Measurements from ENCODE around the gene BAZ2B.

Gene BAZ2B

DNA sequence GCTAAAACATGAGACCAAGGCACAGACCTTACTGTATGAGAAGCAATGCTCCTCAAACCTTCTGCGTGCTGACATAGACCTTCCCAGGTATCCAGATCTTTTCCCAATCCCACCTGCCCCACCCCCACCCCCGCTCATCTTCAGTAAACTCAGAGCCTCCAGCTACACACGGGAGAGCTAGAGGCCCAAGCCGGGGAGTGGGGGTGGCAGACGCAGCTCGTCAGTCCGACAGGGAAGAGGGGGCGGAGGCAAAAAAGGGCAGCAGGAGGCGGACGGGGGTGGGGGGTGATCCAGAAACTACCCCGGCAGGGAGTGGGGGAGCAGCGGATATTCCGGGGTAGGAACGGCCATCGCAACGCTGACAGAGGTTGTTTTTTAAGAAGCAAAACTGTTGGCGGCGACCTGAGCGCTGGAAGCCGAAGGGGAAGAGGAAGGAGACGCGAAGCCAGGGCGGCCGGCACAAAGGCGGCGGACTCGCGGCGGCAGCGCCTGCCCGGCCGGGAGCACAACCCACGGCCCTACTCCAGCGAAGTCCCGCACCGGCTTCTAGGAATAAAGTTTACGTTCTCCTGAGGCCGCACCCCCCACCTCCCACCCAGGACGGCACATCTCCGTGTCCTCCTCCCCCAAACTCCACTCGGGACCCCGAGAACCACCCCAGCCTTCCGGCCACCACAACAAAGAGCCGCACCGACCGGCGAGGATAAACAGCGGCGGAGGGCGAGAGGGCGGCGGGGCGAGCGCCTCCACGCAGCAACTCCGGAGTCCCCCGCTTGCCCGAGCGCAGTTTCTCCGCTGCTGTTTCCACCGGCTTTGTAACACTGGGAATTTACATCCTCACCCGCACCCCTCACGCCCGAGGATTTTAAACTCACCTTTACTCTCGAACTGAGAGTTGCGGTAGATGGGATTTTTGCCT is 722 bp downstream of the BAZ2B start:
- DNase-seq (ENCODE audit: low read depth): peak; percentile 68

DNA sequence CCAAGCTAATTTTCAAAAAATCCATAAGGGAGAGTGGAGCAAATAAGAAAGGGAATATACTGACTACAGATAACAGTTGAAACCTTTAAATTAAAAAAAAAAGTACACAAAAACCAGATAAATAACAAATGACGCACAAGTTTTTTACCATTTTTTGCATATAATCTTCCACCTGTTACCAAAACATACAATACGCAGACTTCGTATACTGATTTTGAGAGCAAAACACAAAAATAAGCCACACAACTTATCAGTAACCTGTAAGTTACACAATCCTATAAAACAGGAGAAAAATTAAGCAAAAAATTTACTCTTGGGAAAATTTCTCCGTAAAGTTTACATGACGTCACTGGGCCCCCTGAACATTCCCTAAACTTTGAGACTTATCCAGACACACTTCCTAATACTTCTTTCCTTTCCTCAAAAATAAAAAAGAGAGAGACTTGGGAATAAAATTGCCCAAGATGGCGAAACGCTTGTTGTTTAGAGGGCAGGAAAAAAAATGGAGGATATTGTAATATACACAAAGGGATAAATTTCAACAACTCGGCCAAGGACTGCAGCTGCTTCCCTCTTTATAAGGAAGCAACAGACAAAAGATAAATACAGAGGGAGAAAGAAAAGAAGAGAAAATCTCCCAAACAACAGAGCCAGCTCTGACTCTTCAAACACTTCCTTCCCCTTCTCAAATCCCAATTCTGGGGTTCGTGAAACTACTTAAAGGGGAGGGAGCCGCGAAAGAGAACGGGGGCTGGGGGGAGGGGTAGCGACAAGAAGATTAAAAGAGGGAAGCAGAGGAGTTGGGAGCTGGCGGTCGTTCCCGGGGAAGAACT is 1.6 kb downstream of the BAZ2B start:
- no peak for DNase-seq (ENCODE audit: low read depth)

DNA sequence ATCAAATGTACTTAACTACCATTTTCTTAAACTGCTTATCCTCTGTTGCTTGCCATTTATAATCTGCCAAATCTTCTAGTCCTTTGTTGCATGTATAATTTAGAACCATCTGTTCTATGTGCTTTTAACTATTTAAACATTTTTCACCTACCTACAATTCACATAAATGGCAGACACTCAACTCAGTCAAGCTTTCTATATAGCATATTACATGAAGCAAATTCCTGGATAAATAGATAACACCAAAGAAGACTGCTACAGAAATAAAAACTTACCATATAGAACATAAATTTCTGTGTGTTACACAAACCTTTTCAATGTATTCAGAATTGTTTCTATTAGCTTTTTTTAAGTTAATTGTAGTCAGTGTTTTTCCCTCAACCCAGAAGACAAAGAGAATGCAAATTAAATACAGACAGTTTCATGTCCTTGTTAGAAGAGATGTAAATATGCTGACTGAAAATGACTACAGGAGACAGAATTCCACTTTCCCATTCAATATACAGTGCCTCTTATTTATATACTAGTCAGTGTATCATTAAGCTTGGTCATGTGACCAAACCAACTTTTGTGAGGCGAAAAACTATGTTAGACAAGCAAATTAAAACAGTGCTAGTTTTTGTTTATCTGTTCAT is 2.6 kb downstream of the BAZ2B start:
- no peak for DNase-seq (ENCODE audit: low read depth)

DNA sequence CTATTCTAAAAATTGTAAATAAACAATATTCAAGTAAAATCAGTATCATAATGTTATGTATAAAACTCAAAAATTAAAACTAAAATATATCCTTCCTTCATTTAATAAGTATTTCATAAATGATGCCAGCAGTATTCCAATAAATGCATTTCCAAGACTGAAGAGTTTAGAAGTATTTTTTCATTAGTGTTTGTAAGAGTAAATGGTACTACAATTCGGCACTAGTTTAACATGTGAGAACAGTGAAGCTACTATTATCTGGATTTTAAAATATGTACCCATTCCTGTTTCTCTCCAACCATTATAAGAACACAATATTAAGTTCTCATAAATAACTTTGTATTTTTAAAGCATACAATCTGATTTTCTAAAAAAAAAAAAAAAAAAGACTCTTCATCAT is 3.3 kb downstream of the BAZ2B start:
- DNase-seq (ENCODE audit: low read depth): no peak

DNA sequence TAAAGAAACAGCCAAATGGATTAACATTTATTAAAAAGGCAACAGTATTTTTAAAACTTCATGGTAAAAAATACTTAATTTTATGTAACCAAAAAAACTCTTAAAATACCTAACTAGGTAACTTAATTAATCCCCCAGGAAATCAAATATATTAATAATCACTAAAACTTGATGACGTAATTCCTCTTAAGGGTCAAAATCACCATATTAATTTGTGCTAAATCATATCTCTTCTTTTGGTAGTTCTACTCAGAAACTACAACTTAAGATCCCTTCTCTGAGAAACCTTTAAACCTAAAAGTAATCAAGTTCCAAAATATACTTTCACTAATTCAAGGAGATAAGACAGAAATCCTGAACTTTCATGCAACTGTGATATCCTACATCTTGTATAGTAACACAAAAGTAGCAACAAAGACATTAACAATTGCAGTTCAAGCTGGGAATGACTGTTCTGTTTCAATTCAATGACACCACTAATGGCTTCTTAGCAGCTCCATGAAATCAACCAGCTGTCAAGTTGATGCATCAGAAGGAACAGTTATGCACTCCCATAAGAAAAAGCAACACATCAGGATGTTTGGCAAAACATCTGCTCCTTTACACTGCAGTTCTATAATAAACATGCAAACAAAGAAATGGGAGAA is 4.0 kb downstream of the BAZ2B start:
- no peak for DNase-seq (ENCODE audit: low read depth)

DNA sequence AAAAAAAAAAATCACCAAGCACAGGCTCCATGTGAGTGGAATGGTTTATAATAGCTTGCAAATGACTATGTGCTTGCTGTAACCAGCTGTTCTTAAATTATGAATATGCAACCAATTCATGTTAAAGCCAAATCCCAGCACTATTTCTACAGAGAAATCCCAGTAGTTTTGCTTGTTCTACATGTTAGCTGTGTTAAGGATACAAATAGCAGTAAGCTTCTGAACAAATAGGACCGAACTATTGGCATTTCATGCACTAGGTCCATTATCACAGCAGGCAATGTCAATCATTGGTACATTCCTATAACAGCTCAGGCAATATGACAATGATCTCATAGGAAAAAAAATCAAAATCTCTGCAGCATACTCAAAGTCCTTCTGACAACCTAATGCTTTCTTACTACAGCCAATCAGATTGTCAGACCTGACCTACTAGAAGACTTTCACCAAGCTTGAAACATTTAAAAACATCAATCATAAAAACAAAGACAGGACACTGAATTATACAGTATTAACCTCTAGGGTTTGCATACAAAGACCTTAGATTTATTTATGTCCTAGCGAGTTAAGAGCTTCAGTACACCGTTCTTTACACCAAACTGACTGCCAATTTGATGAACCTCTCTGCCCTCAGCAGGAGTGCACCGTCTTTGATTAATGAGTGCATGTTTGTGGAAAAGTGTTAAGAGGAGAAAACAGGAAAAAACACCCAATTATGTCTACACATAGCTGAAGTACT is 6.4 kb downstream of the BAZ2B start:
- no peak for DNase-seq (ENCODE audit: low read depth)

DNA sequence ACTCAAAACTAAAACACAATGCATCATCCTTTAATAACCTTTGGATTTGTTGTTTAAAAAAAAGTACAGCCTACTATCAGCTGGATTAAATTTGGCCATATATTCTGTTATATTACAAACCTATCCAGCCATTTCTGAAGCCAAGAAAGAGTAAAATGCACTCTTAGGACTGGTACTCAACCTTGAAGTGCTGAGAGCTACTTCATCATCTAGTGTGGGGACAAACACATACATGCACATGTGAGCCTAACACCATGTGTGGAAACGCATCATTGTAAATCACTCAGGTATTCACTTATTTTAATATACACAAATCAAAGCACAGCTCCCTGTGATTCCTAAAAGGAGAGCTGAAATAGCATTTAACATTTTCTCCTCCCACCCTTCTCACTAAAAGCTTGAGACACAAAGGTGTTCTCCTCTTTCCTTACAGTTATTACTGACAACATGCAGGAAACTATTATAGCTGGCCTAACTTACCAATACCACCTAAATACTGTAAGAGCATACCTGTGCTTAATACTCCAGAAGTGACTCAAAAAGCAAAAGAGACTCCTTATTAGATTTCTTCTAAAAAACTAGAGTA is 7.5 kb downstream of the BAZ2B start:
- DNase-seq (ENCODE audit: low read depth): no peak

DNA sequence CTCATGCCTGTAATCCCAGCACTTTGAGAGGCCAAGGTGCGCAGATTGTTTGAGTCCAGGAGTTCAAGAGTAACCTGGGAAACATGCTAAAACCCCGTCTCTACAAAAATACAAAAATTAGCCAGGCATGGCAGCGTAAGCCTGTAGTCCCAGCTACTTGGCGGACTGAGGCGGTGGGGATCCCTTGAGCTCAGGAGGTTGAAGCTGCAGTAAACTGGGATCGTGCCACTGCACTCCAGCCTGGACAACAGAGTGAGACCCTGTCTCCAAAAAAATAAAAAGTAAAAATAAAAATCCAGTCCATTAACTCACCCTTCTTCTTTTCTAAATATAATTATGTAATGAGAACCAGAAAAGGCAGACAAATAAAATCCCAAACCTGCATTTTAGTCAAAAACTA is 8.2 kb downstream of the BAZ2B start:
- DNase-seq (ENCODE audit: low read depth): no peak

DNA sequence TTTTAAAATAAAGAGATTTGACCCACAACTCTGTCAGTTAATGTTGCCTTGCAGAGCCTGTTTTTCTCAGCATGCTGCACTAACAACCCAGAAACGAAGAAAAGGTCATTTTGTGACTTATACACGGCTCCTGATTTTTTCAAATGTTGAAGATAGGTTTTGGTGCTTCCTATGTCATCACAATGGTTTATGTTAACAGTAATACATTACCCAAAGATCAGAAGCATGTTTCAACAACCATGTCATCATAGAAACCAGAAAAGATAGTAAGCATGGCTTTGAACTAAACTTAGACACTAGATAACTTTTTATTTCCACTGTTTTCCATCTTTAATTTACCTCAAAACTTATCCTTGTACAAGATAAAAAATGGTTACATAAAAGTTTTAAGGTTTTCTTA is 10.1 kb downstream of the BAZ2B start:
- no peak for DNase-seq (ENCODE audit: low read depth)

DNA sequence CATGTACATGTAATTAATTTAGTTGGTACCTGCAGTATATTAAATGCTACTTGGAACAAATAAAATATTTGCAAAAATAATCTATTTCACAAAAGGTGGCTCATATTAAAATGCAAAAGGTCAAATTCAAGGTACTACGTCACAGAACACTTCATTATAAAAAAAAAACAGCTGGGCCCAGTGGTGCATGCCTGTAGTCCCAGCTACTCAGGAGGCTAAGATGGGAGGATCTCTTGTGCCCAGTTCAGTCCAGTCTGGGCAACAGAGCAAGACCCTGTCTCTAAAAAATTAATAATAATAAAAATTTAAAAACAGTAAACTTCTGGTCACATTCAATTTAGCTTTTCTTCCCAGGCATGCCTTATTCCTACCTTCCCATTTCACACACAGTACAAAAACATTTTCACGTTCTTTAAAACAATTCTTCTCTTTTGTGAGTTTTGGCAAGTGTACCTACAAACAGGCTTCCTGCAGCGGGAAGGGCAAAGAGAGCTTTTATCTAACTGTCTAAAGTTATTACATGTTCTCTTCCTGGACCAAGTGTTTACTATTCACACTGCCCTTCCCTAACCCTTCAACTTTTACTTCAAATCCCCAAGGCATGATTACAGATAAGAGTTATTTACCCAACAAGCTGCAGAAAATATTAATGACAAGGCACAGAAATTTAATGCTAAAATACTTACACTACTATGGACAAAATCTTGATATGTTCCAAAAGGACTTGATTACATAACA is 10.7 kb downstream of the BAZ2B start:
- DNase-seq (ENCODE audit: low read depth): no peak

DNA sequence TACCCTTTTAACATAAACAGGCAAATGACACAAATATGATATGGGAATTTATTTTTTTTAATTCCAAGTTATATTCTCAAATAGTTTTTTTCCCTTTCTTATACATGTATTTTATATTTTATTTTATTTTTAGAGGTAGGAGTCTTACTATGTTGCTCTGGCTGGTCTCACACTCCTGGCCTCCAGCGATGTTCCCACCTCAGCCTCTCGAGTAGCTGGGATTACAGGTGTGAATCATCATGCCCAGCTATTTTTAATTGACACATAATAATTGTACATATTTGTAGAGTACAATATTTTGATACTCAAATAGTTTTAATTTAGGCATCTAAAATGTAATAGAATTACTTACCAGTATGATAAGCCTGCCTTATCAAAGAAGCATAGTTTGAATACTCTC is 12.2 kb downstream of the BAZ2B start:
- DNase-seq (ENCODE audit: low read depth): no peak

DNA sequence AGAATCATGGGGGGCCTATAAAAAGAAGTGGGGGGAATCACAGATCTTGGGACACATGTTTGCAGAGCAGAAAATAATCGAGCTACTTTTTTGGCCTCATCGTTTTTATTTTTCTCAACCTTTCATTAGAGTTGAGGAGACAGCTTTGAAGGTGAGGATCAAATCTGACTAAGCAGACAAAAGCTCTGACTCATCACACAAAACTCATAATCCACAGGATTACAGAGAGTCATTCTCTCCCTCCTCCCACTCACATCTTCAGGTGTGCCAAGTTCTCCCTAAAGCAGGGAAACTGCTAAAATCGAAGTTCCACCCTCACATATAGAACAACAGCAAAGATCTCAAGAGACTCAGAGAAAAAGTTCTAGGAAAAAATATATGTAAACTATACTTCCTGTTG is 15.6 kb downstream of the BAZ2B start:
- DNase-seq (ENCODE audit: low read depth): peak; percentile 46

DNA sequence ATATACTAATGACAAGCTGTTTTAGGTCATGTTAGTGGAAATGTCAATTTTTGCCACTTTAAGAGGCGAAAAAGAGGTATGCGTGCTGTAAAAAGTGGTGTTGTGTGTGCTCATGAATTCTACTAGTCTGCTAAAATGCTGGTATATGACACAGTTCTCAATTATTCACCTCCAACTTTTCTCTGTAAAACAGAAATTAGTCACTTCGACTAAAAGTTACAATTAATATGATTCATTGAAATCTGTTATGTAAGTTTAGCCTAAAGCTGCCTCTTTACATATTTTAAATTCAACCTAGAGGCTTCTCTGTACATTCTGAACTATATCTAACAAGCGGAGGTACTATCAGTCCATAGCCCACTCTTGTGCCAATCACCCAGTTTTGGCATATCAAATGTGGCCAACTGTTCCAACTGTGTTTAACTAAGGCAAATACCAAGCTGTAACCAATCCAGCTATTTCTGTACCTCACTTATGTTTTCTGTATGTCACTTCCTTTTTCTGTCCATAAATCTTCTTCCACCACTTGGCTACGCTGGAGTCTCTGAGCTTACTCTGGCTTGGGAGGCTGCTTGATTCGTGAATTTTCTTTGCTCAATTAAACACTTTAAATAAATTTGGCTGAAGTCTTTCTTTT is 20.8 kb downstream of the BAZ2B start:
- no peak for DNase-seq (ENCODE audit: low read depth)

DNA sequence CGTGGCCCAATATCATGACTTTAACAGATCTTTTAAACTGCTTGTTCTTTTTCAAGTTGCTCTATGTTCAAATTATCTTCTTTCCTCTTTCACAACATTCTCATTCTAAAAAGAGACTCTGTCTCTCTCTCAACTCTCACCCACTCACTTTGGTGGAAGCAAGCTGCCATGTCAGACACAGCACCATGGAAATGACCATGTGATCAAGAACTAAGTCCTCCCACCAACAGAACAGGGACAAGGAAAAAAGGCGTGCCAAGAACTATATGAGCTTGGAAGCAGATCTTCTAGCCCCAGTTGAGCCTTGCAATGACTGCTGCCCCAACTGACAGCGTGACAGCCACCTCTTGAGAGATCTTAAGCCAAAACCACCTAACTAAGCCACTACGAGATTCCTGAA is 23.9 kb downstream of the BAZ2B start:
- no peak for DNase-seq (ENCODE audit: low read depth)

DNA sequence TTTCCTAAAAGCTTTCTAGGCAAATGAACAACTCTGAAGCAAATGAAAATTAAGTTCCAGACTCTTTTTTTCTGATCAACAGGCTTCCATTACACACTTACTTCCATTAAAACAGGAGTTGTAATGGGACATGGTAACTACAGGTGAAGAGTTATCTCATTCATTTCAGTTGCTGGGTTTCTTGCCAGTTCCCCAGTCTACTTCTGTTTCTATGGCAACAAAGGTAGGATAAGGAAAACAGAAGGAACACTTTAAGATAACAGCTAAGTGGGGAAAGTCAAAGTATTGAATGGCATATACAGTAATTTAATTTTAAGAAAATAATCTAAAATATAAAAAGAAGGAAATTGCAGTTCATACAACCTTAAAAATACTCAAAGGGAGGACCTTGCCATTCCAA is 25.1 kb downstream of the BAZ2B start:
- DNase-seq (ENCODE audit: low read depth): no peak

DNA sequence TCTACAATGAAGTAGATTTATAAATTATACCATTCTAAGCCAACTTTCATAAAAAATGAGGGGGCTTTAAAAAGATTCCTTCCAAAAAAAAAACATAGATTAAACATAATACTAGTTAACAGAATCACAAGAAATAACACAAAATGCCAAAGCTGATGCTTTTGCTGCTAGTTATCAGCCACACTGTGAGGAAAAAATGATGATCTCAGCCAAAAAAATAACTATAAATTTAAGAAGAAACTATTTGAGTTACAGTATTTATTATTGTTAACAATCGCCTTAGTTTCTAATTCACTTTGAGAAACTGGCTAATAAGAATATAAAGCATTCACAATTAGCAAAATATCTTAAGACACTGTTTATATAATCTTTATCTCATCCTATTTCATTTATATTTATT is 27.1 kb downstream of the BAZ2B start:
- no peak for DNase-seq (ENCODE audit: low read depth)

DNA sequence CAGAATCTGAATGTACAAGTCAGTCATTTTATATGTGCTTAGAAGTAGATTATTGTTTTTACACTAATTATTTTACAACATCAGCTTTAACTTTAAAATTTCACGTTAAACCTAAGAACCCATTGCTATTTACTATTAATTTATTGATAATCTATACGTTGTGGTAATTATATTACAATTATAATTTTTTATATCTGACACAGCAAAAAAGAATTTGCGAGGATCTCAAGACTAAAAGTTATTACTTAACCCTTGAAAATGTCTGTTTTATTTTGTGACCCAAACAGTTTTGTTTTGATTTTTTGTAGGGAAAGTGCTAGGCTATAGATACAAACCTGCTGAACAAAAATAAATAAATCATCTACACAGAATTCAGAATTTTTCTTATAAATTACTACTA is 30.3 kb downstream of the BAZ2B start:
- DNase-seq (ENCODE audit: low read depth): no peak

DNA sequence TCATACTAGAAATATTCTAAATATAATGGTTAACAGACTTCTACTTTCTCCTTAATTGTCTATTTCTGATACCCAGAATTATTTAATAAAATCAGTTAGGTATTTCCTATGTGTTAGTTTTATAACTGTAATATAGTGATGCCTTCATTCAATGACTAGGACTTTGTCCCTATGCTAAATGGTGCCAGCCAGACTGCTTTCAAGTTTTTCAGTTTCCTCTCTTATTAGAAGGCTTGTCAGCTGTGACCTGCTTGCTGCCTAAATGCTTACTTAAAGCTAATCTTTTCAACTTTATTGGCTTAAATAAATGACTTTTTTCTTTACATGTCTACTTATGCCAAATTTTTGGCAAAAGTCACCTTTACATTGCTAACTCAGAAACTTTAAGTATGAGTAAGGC is 30.7 kb downstream of the BAZ2B start:
- no peak for DNase-seq (ENCODE audit: low read depth)

DNA sequence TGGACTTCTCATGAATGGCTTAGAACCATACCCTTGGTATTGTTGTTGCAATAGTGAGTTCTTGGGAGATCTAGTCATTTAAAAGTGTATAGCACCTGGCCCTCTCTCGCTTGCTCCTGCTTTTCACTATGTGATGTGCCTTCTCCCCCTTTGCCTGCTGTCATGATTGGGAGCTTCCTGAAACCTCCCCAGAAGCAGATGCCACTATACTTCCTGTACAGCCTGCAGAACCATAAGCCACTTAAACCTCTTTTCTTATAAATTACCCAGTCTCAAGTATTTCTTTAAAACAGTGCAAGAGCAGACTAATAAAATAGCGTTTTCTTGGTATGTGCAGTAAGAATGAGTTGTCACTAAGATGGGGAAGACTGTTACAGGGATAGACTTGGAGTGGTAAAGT is 31.6 kb downstream of the BAZ2B start:
- DNase-seq (ENCODE audit: low read depth): no peak
